Body of pancreas (tissue), 4 donors: ENCODE results near the gene CREB3. TPM values are rescaled to one million over a fixed set of nuclear protein-coding genes. Genes with fewer than 3 reads are reported as not detected.

Source experiments
- ATAC-seq: fragments of 150-250 bp; one replicate; pipeline ENCODE4 v1.9.1; 2016
- DNase-seq, 4 donors: peaks; one replicate each; pipeline ENCODE4 v3.0.0-alpha.2; 2019
- H3K27ac ChIP-seq, 4 donors: fragments of 200-600 bp; sonication (generic); 1 replicate in 3 of 4; 2 replicates in 1 of 4; pipeline versions ENCODE4 v1.5.1 to v1.6.1; 2016 to 2019; ENCODE audit warnings: mild to moderate bottlenecking in 1 of 4, mixed read lengths in 1 of 4, moderate library complexity in 1 of 4
- H3K27me3 ChIP-seq, 2 donors: fragments of 200-600 bp; sonication (generic); one replicate each; pipeline ENCODE4 v1.6.0; 2016; ENCODE audit warnings: mild to moderate bottlenecking in 1 of 2
- H3K36me3 ChIP-seq, 2 donors: fragments of 200-600 bp; sonication (generic); replicated peaks in 1 of 2; 2 replicates each; pipeline ENCODE4 v1.5.1; 2016; ENCODE audit warnings: low read depth in 2 of 2; ENCODE audit not compliant: insufficient read depth in 1 of 2
- H3K4me1 ChIP-seq: fragments of 200-600 bp; sonication (generic); one replicate; pipeline ENCODE4 v1.6.0; 2016
- H3K4me3 ChIP-seq, 2 donors: fragments of 200-600 bp; sonication (generic); 1 replicate in 1 of 2; 2 replicates in 1 of 2; pipeline ENCODE4 v1.5.1; 2016 to 2019
- H3K9me3 ChIP-seq, 3 donors: fragments of 200-600 bp; sonication (generic); 1 replicate in 2 of 3; 2 replicates in 1 of 3; pipeline ENCODE4 v1.5.1; 2016
- POLR2A ChIP-seq, 3 donors: fragments of 450-650 bp; IDR thresholded peaks; one replicate each; pipeline ENCODE4 v1.6.1; 2016; ENCODE audit warnings: antibody characterized with exemption in 3 of 3, mild to moderate bottlenecking in 2 of 3
- WGBS, 2 donors: methylation state at CpG; one replicate each; pipeline ENCODE4 v1.1.5; 2017; 5-methylcytosine and 5-hydroxymethylcytosine counted together
- intact Hi-C: fragments of 100-400 bp; cut with DNase I; formaldehyde crosslinking; loops from one replicate; pipeline ENCODE4 v1.15.1; 2023
- total RNA-seq, 2 donors: library from RNA; depleted of rRNA; stranded (reverse); fragments of >200 nt; gene quantifications; one replicate each; pipeline ENCODE4 v1.1.0, GENCODE V29; 2016
- TF ChIP-seq, protein P1 (sequence below), 7 experiments: fragments of 450-650 bp in 4 of 7; fragments of 200-600 bp in 3 of 7; sonication (generic) in 3 of 7; IDR thresholded peaks; one replicate each; pipeline ENCODE4 v1.5.1; 2016 to 2019; ENCODE audit warnings: antibody characterized with exemption in 7 of 7

Gene CREB3
- total RNA-seq, 2 donors from 2014 or later: 31.9 to 32.6 TPM

DNA sequence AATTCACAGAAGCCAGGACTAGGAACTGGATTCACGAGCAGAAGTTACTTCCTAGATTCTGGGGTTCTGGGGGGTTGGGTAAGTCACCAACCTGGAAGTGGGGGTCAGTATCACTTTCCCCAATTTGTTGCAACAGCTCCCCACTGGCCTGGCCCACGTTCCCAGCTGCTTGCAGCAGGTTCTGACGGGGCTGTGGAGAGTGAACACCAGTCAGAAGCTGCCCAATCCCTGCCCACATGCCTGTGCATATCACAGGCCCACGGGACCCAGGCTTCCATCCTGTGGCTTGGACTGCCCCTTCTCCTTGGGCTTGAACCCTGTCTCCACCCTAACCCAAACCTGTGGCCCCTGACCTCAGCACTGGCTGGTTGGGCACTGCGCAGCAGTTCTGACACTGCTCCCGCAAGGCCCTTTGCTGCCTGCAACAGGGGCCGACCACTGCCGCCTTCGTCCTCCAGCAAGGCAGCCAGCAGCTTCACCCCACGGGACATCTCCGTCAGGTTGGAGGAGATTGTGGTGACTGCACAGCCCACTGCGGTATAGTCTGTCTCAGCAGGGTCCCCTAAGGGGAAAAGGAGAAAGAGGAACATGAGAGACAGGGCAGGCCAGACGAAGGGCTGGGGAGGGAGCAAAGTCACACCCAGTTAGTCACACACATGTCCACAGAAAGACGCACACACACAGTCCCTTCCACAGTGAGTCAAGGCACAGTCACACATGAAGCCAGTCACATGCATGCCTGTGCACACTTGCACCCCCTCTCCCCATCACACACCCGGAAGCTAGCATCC is 13.6 kb upstream of the CREB3 start:
- Histone ChIP-seq H3K4me3 (no peak overlapping the region), H3K9me3 (no peaks in the 10 kb centered on the region), H3K4me1 (no peaks in the 10 kb centered on the region), H3K36me3 (peaks cover 11 to 86% of the 10 kb centered on the region in 2 donors), H3K27me3 (no peaks in the 10 kb centered on the region), H3K27ac (no peak overlapping the region)
- ATAC-seq: no peak
- TF ChIP-seq, protein P1, sequence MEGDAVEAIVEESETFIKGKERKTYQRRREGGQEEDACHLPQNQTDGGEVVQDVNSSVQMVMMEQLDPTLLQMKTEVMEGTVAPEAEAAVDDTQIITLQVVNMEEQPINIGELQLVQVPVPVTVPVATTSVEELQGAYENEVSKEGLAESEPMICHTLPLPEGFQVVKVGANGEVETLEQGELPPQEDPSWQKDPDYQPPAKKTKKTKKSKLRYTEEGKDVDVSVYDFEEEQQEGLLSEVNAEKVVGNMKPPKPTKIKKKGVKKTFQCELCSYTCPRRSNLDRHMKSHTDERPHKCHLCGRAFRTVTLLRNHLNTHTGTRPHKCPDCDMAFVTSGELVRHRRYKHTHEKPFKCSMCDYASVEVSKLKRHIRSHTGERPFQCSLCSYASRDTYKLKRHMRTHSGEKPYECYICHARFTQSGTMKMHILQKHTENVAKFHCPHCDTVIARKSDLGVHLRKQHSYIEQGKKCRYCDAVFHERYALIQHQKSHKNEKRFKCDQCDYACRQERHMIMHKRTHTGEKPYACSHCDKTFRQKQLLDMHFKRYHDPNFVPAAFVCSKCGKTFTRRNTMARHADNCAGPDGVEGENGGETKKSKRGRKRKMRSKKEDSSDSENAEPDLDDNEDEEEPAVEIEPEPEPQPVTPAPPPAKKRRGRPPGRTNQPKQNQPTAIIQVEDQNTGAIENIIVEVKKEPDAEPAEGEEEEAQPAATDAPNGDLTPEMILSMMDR (IDR thresholded peaks at IDR 0.05): no peak
- TF ChIP-seq POLR2A (IDR thresholded peaks at IDR 0.05): no peak
- 88 to 93% methylated on average over 10 to 15 of the region's 15 CpGs for WGBS, 2 donors
- intact Hi-C loops: no loop called here
- DNase-seq: no peak

DNA sequence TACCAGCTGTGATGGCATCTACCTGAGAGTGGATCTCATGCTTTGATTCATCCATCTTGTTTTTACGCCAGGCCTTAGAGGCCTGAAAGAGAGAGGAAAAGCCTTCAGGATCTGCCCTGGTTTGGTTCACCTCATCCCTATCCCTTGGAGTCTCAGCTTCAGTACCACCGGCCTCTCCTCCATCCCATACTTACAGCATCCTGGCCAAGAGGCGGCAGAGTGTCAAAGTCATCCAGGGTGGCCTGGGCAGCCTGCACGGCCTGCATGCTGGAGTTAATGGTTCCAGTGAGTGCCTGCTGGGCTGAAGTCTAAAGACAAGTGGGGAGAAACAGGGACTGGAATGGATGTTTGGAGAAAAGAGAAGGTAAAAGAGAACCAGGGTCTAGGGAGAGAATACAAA is 12.9 kb upstream of the CREB3 start:
- peaks cover 18 to 86% of the 10 kb centered on the region in 2 donors for H3K36me3 ChIP-seq
- intact Hi-C loops: no loop called here
- WGBS, 2 donors: 94 to 95% methylated on average over 4 of the region's 4 CpGs
- no peak for TF ChIP-seq POLR2A (IDR thresholded peaks at IDR 0.05)
- TF ChIP-seq, protein P1 (IDR thresholded peaks at IDR 0.05): no peak
- ATAC-seq (no peak), DNase-seq (no peak)
- H3K27ac ChIP-seq: no peak overlapping the region
- no peaks in the 10 kb centered on the region for H3K4me1 ChIP-seq
- H3K27me3 ChIP-seq: no peaks in the 10 kb centered on the region
- H3K9me3 ChIP-seq: no peaks in the 10 kb centered on the region
- no peak overlapping the region for H3K4me3 ChIP-seq

DNA sequence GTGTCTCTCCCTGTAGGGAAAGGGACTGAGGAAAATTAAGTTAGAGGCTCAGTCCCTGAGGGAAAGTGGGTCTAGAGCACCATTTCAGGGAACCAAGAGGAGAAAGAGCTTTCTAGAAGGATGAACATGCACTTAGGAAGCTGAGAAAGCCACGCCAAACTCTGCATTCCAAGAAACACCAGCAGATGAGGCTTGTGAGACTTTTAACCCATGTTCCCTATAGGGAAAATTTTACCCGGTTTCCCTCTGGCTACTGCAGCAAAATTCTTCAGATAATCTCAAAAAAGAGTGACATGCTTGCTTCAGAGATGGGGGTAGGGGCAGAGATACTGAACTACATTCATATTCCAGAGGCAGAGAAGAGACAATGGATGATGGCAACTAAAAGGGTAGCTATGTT is 9.0 kb upstream of the CREB3 start:
- Histone ChIP-seq H3K36me3 (peaks cover 14 to 61% of the 10 kb centered on the region in 2 donors), H3K4me1 (peaks cover 9% of the 10 kb centered on the region), H3K27me3 (no peaks in the 10 kb centered on the region), H3K4me3 (no peak overlapping the region), H3K27ac (no peak overlapping the region), H3K9me3 (no peaks in the 10 kb centered on the region)
- intact Hi-C loops: no loop called here
- DNase-seq: no peak
- no peak for ATAC-seq
- 87 to 89% methylated on average over 2 of the region's 2 CpGs for WGBS, 2 donors
- TF ChIP-seq POLR2A (IDR thresholded peaks at IDR 0.05): no peak
- TF ChIP-seq, protein P1 (IDR thresholded peaks at IDR 0.05): no peak

DNA sequence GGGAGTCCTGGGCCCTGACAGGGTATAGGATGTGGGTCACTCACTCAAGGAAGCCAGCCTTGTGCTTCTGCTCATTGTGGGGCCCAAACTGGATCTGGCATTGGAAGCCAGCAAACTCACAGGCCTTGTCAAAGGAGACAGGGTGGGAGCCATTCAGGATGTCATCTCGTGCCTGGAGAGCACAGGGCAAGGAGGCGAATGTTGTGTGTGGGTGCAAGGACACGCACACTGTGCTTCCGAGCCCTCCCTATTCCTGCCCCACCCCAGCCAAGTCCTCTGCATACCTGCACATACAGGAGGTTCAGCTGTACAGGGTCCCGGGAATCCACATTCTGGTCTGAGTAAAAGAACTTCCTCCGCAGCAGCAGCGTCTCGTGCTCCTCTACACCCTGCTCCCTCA is 8.6 kb upstream of the CREB3 start:
- no peak overlapping the region for H3K4me3 ChIP-seq
- ATAC-seq: no peak
- H3K27me3 ChIP-seq: no peaks in the 10 kb centered on the region
- no peak for DNase-seq
- TF ChIP-seq, protein P1 (IDR thresholded peaks at IDR 0.05): no peak
- TF ChIP-seq POLR2A (IDR thresholded peaks at IDR 0.05): no peak
- no peaks in the 10 kb centered on the region for H3K9me3 ChIP-seq
- no peak overlapping the region for H3K27ac ChIP-seq
- 91 to 95% methylated on average over 4 to 8 of the region's 8 CpGs for WGBS, 2 donors
- H3K4me1 ChIP-seq: peaks cover 14% of the 10 kb centered on the region
- H3K36me3 ChIP-seq: peaks cover 14 to 56% of the 10 kb centered on the region in 2 donors
- intact Hi-C loops: no loop called here

DNA sequence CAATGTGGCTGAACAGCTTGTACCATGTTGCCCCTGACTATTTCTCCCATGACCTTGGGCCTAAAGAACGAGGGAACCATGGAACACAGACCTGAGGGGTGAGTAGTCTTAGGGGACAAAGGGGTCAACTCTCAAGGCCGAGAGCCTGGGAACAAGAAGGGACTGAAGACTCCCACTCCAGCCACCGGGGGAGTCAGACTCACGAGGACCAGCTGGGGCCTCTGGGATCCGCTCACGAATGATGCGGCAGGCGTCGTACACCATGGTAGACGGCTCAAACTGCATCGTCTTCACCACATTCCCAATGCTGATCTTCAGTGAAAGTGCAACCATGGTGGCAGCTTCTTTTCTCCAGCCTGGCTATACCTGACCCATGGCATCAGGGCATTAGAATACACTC is 7.1 kb upstream of the CREB3 start:
- peaks cover 10 to 42% of the 10 kb centered on the region in 2 donors for H3K36me3 ChIP-seq
- H3K9me3 ChIP-seq: no peaks in the 10 kb centered on the region
- no peak overlapping the region for H3K4me3 ChIP-seq
- peaks cover 28% of the 10 kb centered on the region for H3K4me1 ChIP-seq
- 84 to 85% methylated on average over 11 of the region's 11 CpGs for WGBS, 2 donors
- no peaks in the 10 kb centered on the region for H3K27me3 ChIP-seq
- no peak for DNase-seq
- intact Hi-C loops: no loop called here
- TF ChIP-seq, protein P1 (IDR thresholded peaks at IDR 0.05): no peak
- ATAC-seq: no peak
- no peak overlapping the region for H3K27ac ChIP-seq
